GM23338 (cell line): Measurements from ENCODE around the gene KRT3.

Experiments used
- POLR2AphosphoS5 ChIP-seq: IDR thresholded peaks from 2 replicates; pipeline ENCODE4 v1.6.1; 2016; ENCODE audit warnings: antibody characterized with exemption, low read depth
- TF ChIP-seq, protein P1 (sequence below), 2 experiments: fragments of 200-600 bp in 1 of 2; sonication (generic) in 1 of 2; conservative IDR thresholded peaks; 2 replicates each; pipeline versions ENCODE4 v1.5.1 to v1.6.1; 2016 to 2017; ENCODE audit warnings: antibody characterized with exemption in 2 of 2, low read depth in 2 of 2, mild to moderate bottlenecking in 2 of 2, moderate library complexity in 1 of 2

DNA sequence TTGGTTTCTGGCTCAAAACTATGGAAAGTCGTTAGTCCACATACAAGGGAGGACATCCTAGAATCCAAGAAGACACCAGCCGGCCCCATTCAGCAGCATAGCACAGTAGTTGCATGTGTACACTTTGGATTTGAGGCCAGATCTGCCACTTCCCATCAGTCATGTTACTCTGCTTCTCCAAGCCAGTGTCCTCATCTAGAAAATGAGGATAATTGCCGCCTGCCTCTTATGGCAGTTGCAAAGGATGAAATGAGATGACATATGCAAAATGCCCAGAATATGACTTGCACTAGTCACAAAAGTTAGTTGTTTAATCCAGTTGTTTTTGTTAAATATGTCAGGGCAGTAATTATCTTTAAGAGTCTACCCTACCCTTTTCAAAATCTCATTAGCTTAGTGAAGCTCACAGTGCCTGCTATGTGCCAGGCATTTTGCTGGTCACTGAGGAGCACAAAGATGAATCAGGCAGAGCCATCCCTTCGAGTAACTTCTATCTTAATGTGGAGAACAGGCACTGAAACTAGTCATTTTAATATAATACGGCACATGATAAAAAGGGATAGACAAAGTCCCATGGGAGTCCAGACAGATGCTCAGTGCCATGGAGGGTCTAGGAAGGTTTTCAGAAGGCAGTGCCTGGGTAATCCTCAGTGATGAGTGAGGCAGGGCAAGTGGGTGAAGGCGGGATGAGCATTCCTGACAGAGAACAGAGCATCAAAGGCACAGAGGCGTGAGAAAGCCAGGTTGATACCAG, 12.2 kb downstream of the KRT3 start:
- TF ChIP-seq, protein P1, sequence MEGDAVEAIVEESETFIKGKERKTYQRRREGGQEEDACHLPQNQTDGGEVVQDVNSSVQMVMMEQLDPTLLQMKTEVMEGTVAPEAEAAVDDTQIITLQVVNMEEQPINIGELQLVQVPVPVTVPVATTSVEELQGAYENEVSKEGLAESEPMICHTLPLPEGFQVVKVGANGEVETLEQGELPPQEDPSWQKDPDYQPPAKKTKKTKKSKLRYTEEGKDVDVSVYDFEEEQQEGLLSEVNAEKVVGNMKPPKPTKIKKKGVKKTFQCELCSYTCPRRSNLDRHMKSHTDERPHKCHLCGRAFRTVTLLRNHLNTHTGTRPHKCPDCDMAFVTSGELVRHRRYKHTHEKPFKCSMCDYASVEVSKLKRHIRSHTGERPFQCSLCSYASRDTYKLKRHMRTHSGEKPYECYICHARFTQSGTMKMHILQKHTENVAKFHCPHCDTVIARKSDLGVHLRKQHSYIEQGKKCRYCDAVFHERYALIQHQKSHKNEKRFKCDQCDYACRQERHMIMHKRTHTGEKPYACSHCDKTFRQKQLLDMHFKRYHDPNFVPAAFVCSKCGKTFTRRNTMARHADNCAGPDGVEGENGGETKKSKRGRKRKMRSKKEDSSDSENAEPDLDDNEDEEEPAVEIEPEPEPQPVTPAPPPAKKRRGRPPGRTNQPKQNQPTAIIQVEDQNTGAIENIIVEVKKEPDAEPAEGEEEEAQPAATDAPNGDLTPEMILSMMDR (conservative IDR thresholded peaks at IDR 0.05; ENCODE audit: low read depth in 2 of 2) = no peak
- TF ChIP-seq POLR2AphosphoS5 = no peak
